Measurements from ENCODE around the gene DCST1. TPM values are rescaled to one million over a fixed set of nuclear protein-coding genes. Genes with fewer than 3 reads are reported as not detected.
A peak's percentile ranks its signal among the peaks of the same experiment; 100 is the strongest.

DCST1 gene
- total and polyA plus RNA-seq, 2 of the 4 experiments (the other 2 are of a cell fraction) = not detected

DNA sequence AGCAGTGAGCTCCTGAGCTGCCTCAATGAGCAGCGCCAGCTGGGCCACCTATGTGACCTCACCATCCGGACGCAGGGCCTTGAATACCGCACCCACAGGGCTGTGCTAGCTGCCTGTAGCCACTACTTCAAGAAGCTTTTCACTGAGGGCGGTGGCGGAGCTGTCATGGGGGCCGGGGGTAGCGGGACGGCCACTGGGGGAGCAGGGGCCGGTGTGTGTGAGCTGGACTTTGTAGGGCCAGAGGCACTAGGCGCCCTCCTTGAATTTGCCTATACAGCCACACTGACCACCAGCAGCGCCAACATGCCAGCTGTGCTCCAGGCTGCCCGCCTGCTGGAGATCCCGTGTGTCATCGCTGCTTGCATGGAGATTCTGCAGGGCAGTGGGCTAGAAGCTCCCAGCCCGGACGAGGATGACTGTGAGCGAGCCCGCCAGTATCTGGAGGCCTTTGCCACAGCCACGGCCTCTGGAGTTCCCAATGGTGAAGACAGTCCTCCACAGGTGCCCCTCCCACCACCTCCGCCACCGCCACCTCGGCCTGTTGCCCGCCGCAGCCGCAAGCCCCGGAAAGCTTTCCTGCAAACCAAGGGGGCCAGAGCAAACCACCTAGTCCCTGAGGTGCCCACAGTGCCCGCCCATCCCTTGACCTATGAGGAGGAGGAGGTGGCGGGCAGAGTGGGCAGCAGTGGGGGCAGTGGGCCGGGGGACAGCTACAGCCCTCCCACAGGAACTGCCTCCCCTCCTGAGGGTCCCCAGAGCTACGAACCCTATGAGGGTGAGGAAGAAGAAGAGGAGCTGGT, 18.7 kb upstream of the DCST1 start:
- Histone ChIP-seq H3K9me1 (ENCODE audit: insufficient read depth, low read length) (peaks cover 2% of the 10 kb centered on the region; the same call in 1 of the 2 replicates), H3K9me3 (ENCODE audit: control insufficient read depth, insufficient read depth, low read length) (no peaks in the 10 kb centered on the region), H2BK120ac (ENCODE audit: low read depth, low read length) (no peak overlapping the region), H3K79me1 (ENCODE audit: low read depth in 1 of 2, low read length in 2 of 2) (peaks cover 0 to 14% of the 10 kb centered on the region in 2 experiments; a peak in 2 of 4 replicates), H3K27me3 (ENCODE audit: control insufficient read depth, insufficient read depth, low read length) (no peaks in the 10 kb centered on the region), H3K18ac (ENCODE audit: low read depth, low read length) (no peak overlapping the region), H2BK15ac (ENCODE audit: low read depth, low read length) (no peak overlapping the region), H3K36me3 (ENCODE audit: control insufficient read depth, insufficient read depth, low read length) (peaks cover 22% of the 10 kb centered on the region), H3K9ac (ENCODE audit: low read depth, low read length) (no peak overlapping the region), H2BK20ac (ENCODE audit: low read depth, low read length) (no peak overlapping the region), H2BK5ac (ENCODE audit: low read depth, low read length, poor library complexity, severe bottlenecking) (no peak overlapping the region), H4K91ac (ENCODE audit: insufficient read depth, low read depth, low read length) (no peak overlapping the region), H2AFZ (replicated peaks; ENCODE audit: low read length, poor library complexity) (no peak overlapping the region), H3K4me3 (ENCODE audit: insufficient read depth, low read depth, low read length) (no peak overlapping the region), H3K23ac (ENCODE audit: low read depth, low read length) (no peak overlapping the region), H3K14ac (replicated peaks; ENCODE audit: low read depth, low read length) (no peak overlapping the region), H3K4ac (ENCODE audit: low read depth, low read length) (no peak overlapping the region), H4K8ac (ENCODE audit: low read depth in 2 of 2, low read length in 2 of 2) (no peak overlapping the region), H3K4me2 (ENCODE audit: low read depth, low read length) (no peak overlapping the region), H2AK9ac (replicated peaks; ENCODE audit: low read depth, low read length, poor library complexity) (peak overlapping the region; percentile 13), H3K4me1 (ENCODE audit: control insufficient read depth, insufficient read depth, low read length) (peaks cover 9% of the 10 kb centered on the region; the same call in 1 of the 2 replicates), H4K5ac (ENCODE audit: low read depth, low read length) (no peak overlapping the region), H3K27ac (ENCODE audit: insufficient read depth, low read length) (no peak overlapping the region), H2AK5ac (ENCODE audit: low read depth, low read length) (no peak overlapping the region), H4K20me1 (ENCODE audit: insufficient read depth, low read length) (peaks cover 15% of the 10 kb centered on the region), H3K56ac (ENCODE audit: extremely low read depth, insufficient read depth, low read length) (no peak overlapping the region)
- no peak for DNase-seq
- BruUV-seq (replicated peaks) = no TSS peak
- ChIA-PET POLR2A (ENCODE audit: unreplicated experiment) (interaction anchor here (0.6 kb wide), 1 partner anchor 457 kb away, joined by 13 read pairs; the partner anchor contains the start of gene UBE2Q1), CTCF (interaction anchor here (1.0 kb wide), 1 partner anchor 43 kb away, joined by 3 read pairs; no protein-coding TSS in a partner anchor)
- intact Hi-C loops (cut with micrococcal nuclease) (no loop called here), dilution Hi-C loops (cut with HindIII; ENCODE audit: low sequenced_read_pairs, unreplicated experiment) (no loop called here), in situ Hi-C loops (cut with MboI; ENCODE audit: low sequenced_read_pairs) (no loop called here)
- no peak for ATAC-seq (ENCODE audit: low read depth)
- 90% methylated on average over 9 of the region's 31 CpGs; no CpG with 5 or more reads in 1 of the 2 experiments for WGBS, 2 experiments (ENCODE audit: extremely low coverage in 2 of 2, insufficient read length in 1 of 2)
- no peak for TF ChIP-seq RCOR1 (IDR thresholded peaks at IDR 0.05; ENCODE audit: insufficient replicate concordance, low read length)
- TF ChIP-seq, protein P1, sequence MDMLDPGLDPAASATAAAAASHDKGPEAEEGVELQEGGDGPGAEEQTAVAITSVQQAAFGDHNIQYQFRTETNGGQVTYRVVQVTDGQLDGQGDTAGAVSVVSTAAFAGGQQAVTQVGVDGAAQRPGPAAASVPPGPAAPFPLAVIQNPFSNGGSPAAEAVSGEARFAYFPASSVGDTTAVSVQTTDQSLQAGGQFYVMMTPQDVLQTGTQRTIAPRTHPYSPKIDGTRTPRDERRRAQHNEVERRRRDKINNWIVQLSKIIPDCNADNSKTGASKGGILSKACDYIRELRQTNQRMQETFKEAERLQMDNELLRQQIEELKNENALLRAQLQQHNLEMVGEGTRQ (IDR thresholded peaks at IDR 0.05; ENCODE audit: low read depth, low read length) = no peak
- TF ChIP-seq, protein P2, sequence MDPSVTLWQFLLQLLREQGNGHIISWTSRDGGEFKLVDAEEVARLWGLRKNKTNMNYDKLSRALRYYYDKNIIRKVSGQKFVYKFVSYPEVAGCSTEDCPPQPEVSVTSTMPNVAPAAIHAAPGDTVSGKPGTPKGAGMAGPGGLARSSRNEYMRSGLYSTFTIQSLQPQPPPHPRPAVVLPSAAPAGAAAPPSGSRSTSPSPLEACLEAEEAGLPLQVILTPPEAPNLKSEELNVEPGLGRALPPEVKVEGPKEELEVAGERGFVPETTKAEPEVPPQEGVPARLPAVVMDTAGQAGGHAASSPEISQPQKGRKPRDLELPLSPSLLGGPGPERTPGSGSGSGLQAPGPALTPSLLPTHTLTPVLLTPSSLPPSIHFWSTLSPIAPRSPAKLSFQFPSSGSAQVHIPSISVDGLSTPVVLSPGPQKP (IDR thresholded peaks at IDR 0.05; ENCODE audit: borderline replicate concordance, low read depth, low read length) = no peak
- TF ChIP-seq MAFK (IDR thresholded peaks at IDR 0.05; ENCODE audit: low read depth, low read length) = no peak
- TF ChIP-seq CEBPB (IDR thresholded peaks at IDR 0.05; ENCODE audit: low read depth, low read length) = no peak
- no peak for TF ChIP-seq CHD1 (IDR thresholded peaks at IDR 0.05; ENCODE audit: low read depth, low read length)
- no peak for TF ChIP-seq FOS (IDR thresholded peaks at IDR 0.05; ENCODE audit: low read depth, low read length)
- no peak for TF ChIP-seq SMC3 (IDR thresholded peaks at IDR 0.05; ENCODE audit: low read depth, low read length)
- TF ChIP-seq, protein P3, sequence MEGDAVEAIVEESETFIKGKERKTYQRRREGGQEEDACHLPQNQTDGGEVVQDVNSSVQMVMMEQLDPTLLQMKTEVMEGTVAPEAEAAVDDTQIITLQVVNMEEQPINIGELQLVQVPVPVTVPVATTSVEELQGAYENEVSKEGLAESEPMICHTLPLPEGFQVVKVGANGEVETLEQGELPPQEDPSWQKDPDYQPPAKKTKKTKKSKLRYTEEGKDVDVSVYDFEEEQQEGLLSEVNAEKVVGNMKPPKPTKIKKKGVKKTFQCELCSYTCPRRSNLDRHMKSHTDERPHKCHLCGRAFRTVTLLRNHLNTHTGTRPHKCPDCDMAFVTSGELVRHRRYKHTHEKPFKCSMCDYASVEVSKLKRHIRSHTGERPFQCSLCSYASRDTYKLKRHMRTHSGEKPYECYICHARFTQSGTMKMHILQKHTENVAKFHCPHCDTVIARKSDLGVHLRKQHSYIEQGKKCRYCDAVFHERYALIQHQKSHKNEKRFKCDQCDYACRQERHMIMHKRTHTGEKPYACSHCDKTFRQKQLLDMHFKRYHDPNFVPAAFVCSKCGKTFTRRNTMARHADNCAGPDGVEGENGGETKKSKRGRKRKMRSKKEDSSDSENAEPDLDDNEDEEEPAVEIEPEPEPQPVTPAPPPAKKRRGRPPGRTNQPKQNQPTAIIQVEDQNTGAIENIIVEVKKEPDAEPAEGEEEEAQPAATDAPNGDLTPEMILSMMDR (conservative IDR thresholded peaks at IDR 0.05; ENCODE audit: low read depth, low read length) = no peak
- no peak for TF ChIP-seq RAD21 (IDR thresholded peaks at IDR 0.05; ENCODE audit: low read length)

Data from IMR-90 (cell line).